ENCODE measurements around the gene TRDMT1.

- TF ChIP-seq CTCF (IDR thresholded peaks at IDR 0.05) (no peak), EZH2phosphoT487 (IDR thresholded peaks at IDR 0.05) (no peak)
Measured at GRCh38 chr10:17237149-17237527, 35.7 kb upstream of the TRDMT1 start.

Data from neural progenitor cell (in vitro differentiated cells).